GM18526 (cell line): ENCODE results near the gene FAM171A1.

Source experiments
- POLR2A ChIP-seq: IDR thresholded peaks from 3 replicates; pipeline ENCODE4 v1.6.1; 2011; ENCODE audit not compliant: insufficient read length; ENCODE audit errors: extremely low read depth

FAM171A1 gene

GRCh38 chr10:15379078-15379477 is 8.0 kb upstream of the FAM171A1 start:
- TF ChIP-seq POLR2A = no peak

GRCh38 chr10:15378569-15378968 is 7.5 kb upstream of the FAM171A1 start:
- TF ChIP-seq POLR2A = no peak

- TF ChIP-seq POLR2A = no peak
Measured at GRCh38 chr10:15374566-15374965, 3.5 kb upstream of the FAM171A1 start.

- no peak for TF ChIP-seq POLR2A
Measured at GRCh38 chr10:15374156-15374555, 3.1 kb upstream of the FAM171A1 start.

- TF ChIP-seq POLR2A = no peak
Measured at GRCh38 chr10:15373199-15373598, 2.1 kb upstream of the FAM171A1 start.

- TF ChIP-seq POLR2A = no peak
Measured at GRCh38 chr10:15370212-15370855, 755 bp downstream of the FAM171A1 start.

- TF ChIP-seq POLR2A = no peak
Measured at GRCh38 chr10:15369256-15370211, 1.6 kb downstream of the FAM171A1 start.

- TF ChIP-seq POLR2A = no peak
Measured at GRCh38 chr10:15368101-15368855, 2.8 kb downstream of the FAM171A1 start.

- TF ChIP-seq POLR2A = no peak
Measured at GRCh38 chr10:15367296-15368085, 3.6 kb downstream of the FAM171A1 start.

GRCh38 chr10:15365692-15366091 is 5.4 kb downstream of the FAM171A1 start:
- no peak for TF ChIP-seq POLR2A

GRCh38 chr10:15364001-15364400 is 7.1 kb downstream of the FAM171A1 start:
- no peak for TF ChIP-seq POLR2A

GRCh38 chr10:15363031-15363430 is 8.1 kb downstream of the FAM171A1 start:
- no peak for TF ChIP-seq POLR2A

GRCh38 chr10:15361131-15361530 is 10.0 kb downstream of the FAM171A1 start:
- TF ChIP-seq POLR2A = no peak

GRCh38 chr10:15360566-15360965 is 10.5 kb downstream of the FAM171A1 start:
- TF ChIP-seq POLR2A = no peak

- TF ChIP-seq POLR2A = no peak
Measured at GRCh38 chr10:15353471-15354017, 17.5 kb downstream of the FAM171A1 start.

GRCh38 chr10:15352836-15353235 is 18.3 kb downstream of the FAM171A1 start:
- TF ChIP-seq POLR2A = no peak
